ENCODE measurements around the gene TOMM20L.

The TOMM20L gene

GRCh38 chr14:58376791-58377190 lies 18.9 kb upstream of the TOMM20L start (continued):
- TF ChIP-seq ZFP41 (tag by site-specific recombination; IDR thresholded peaks at IDR 0.05; ENCODE audit: borderline replicate concordance): no peak

- Histone ChIP-seq H3K36me3 (ENCODE audit: control insufficient read depth in 2 of 2, insufficient read depth in 1 of 2, low read length in 2 of 2) (no peaks in the 10 kb centered on the region; a peak in 1 of 3 replicates), H3K4me1 (ENCODE audit: control insufficient read depth, insufficient read depth, low read length) (peaks cover 2% of the 10 kb centered on the region; the same call in 1 of the 2 replicates), H3K27ac (ENCODE audit: extremely low read depth, low read depth, low read length) (no peak overlapping the region), H3K9me3 (ENCODE audit: control insufficient read depth, insufficient read depth, low read depth, low read length) (no peaks in the 10 kb centered on the region), H3K4me3 (ENCODE audit: low read depth, low read length) (no peak overlapping the region)
- POLR2A ChIA-PET: no interaction called here
- TF ChIP-seq ZNF777 (tag by site-specific recombination; IDR thresholded peaks at IDR 0.05; ENCODE audit: borderline replicate concordance) (no peak), ZNF654 (tag by site-specific recombination; IDR thresholded peaks at IDR 0.05; ENCODE audit: low read depth) (no peak), ZNF37A (tag by site-specific recombination; IDR thresholded peaks at IDR 0.05) (no peak), GLI4 (tag by site-specific recombination; IDR thresholded peaks at IDR 0.05) (no peak), ZNF785 (tag by site-specific recombination; IDR thresholded peaks at IDR 0.05) (no peak), HOXC10 (CRISPR knock-in tag; IDR thresholded peaks at IDR 0.05) (no peak), PRDM6 (tag by site-specific recombination; IDR thresholded peaks at IDR 0.05) (no peak), ZNF791 (tag by site-specific recombination; IDR thresholded peaks at IDR 0.05) (no peak), BCL11A (tag by site-specific recombination; IDR thresholded peaks at IDR 0.05; ENCODE audit: low read depth) (no peak), ZNF248 (tag by site-specific recombination; IDR thresholded peaks at IDR 0.05) (no peak), ZBTB7A (tag by site-specific recombination; IDR thresholded peaks at IDR 0.05; ENCODE audit: low read depth) (no peak), ZNF530 (tag by site-specific recombination; IDR thresholded peaks at IDR 0.05; ENCODE audit: low read depth) (no peak), ZBTB48 (tag by site-specific recombination; IDR thresholded peaks at IDR 0.05) (no peak), ZIC2 (tag by site-specific recombination; IDR thresholded peaks at IDR 0.05) (no peak), ZNF112 (tag by site-specific recombination; IDR thresholded peaks at IDR 0.05) (no peak), ZBTB8A (tag by site-specific recombination; IDR thresholded peaks at IDR 0.05) (no peak), ZNF239 (tag by site-specific recombination; IDR thresholded peaks at IDR 0.05) (no peak), ATF2 (tag by site-specific recombination; IDR thresholded peaks at IDR 0.05; ENCODE audit: low read depth) (no peak), ZNF394 (tag by site-specific recombination; IDR thresholded peaks at IDR 0.05; ENCODE audit: borderline replicate concordance) (no peak)
- CTCF ChIA-PET: no interaction called here
These were observed 4.9 kb upstream of the TOMM20L start for GRCh38 chr14:58390830-58391229.

- H3K9me3 ChIP-seq (ENCODE audit: control insufficient read depth, insufficient read depth, low read depth, low read length): no peaks in the 10 kb centered on the region
- ChIA-PET CTCF (interaction anchor here (0.7 to 1.7 kb wide), 15 partner anchors 9 to 714 kb away, joined by 3 to 8 read pairs (median 4); partner anchors contain the start of gene TIMM9), POLR2A (interaction anchor here (1.1 to 1.2 kb wide), 2 partner anchors 54 to 97 kb away, joined by 3 to 6 read pairs; partner anchors contain the start of gene ARID4A)
- peak overlapping the region; percentile 54 for H3K4me3 ChIP-seq (ENCODE audit: low read depth, low read length)
- no peaks in the 10 kb centered on the region; a peak in 1 of 3 replicates for H3K36me3 ChIP-seq (ENCODE audit: control insufficient read depth in 2 of 2, insufficient read depth in 1 of 2, low read length in 2 of 2)
- H3K4me1 ChIP-seq (ENCODE audit: control insufficient read depth, insufficient read depth, low read length): peaks cover 2% of the 10 kb centered on the region; the same call in 1 of the 2 replicates
- H3K27ac ChIP-seq (ENCODE audit: extremely low read depth, low read depth, low read length): peak overlapping the region; percentile 84; the same call in 1 of the 2 replicates
- TF ChIP-seq ZXDB (tag by site-specific recombination; IDR thresholded peaks at IDR 0.05) (0 out of 2 replicates have a peak, but pooled peaks have one; percentile 13), KLF8 (tag by site-specific recombination; IDR thresholded peaks at IDR 0.05) (no peak), ZNF639 (tag by site-specific recombination; IDR thresholded peaks at IDR 0.05) (no peak), ZNF600 (tag by site-specific recombination; IDR thresholded peaks at IDR 0.05) (peak; percentile 83), YY2 (tag by site-specific recombination; IDR thresholded peaks at IDR 0.05) (no peak), ZNF514 (tag by site-specific recombination; IDR thresholded peaks at IDR 0.05) (no peak), ZNF266 (tag by site-specific recombination; IDR thresholded peaks at IDR 0.05; ENCODE audit: low read depth) (no peak), ZNF2 (tag by site-specific recombination; IDR thresholded peaks at IDR 0.05) (0 out of 2 replicates have a peak, but pooled peaks have one; percentile 45), TRIM28 (IDR thresholded peaks at IDR 0.05; ENCODE audit: borderline replicate concordance, low read length) (peak; percentile 15; the same call in 1 of the 2 replicates), ZNF501 (tag by site-specific recombination; IDR thresholded peaks at IDR 0.05) (no peak), ZNF335 (tag by site-specific recombination; conservative IDR thresholded peaks at IDR 0.05) (peak; percentile 80), MYNN (tag by site-specific recombination; IDR thresholded peaks at IDR 0.05; ENCODE audit: borderline replicate concordance) (no peak)
These were observed 243 bp upstream of the TOMM20L start for GRCh38 chr14:58395562-58395811.
